HAP-1 (cell line): ENCODE measurements around the gene LRIG3.
A peak's percentile ranks its signal among the peaks of the same experiment; 100 is the strongest.

ENCODE experiments used
- DNase-seq, 2 experiments: peaks; one replicate each; pipeline ENCODE4 v3.0.0-alpha.2; 2016 to 2020; ENCODE audit warnings: low spot score in 2 of 2
- H3K27me3 ChIP-seq: fragments of 250-450 bp; sonication (Bioruptor Pico); 2 replicates; pipeline ENCODE4 v1.5.1; 2020; ENCODE audit warnings: low read depth, mild to moderate bottlenecking, moderate library complexity
- H3K36me3 ChIP-seq: fragments of 250-450 bp; sonication (Bioruptor Pico); replicated peaks from 2 replicates; pipeline ENCODE4 v1.5.1; 2020; ENCODE audit warnings: mild to moderate bottlenecking
- H3K4me1 ChIP-seq: fragments of 250-450 bp; sonication (Bioruptor Pico); 2 replicates; pipeline ENCODE4 v1.5.1; 2020; ENCODE audit warnings: mild to moderate bottlenecking
- H3K4me3 ChIP-seq: fragments of 250-450 bp; sonication (Bioruptor Pico); 2 replicates; pipeline ENCODE4 v1.5.1; 2020; ENCODE audit warnings: mild to moderate bottlenecking, moderate library complexity
- H3K9me3 ChIP-seq: fragments of 250-450 bp; sonication (Bioruptor Pico); 2 replicates; pipeline ENCODE4 v1.5.1; 2020; ENCODE audit warnings: mild to moderate bottlenecking, moderate library complexity
- in situ Hi-C: fragments of 300-500 bp; cut with MboI; formaldehyde crosslinking; loops from 3 replicates; pipeline ENCODE4 v1.14.3; 2020; ENCODE audit warnings: low sequenced_read_pairs, inconsistent platforms, mixed read lengths

The LRIG3 gene

DNA sequence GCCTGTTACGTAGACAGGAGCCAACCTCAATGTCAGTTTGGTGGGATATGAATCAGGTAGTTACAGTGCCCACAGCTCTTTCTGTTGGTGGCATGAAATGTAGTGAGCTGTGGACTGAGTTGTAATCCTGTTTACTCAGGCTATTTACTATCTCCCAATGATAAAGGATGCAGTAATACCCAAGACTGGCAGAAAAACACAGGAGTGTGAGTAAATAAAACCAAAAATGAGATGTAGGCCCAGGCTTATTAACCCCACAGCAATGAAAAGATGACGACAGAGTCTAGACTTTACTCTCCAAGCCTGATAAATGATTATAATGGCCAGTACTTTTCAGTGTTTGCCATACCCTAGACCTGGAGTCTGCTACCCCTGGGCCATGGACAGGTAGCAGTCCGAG, 22.8 kb upstream of the LRIG3 start:
- in situ Hi-C loops = no loop called here

DNA sequence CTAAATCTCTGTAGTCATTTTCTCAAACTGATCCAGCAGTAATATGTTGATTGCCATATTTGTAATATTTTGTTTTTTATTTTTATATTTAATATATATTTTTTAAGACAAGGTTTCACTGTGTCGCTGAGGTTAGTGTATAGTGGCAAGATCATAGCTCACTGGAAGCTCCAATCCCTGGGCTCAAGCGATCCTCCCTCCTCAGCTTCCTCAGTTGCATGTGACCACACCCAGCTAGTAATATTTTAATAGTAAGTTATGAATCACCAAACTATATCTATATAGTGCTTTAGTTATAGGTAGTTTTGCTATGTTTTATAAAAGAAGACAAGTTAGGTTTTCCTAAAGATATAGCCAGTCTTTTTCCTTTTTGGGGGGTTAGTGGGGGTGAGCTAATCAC, 22.0 kb upstream of the LRIG3 start:
- Histone ChIP-seq H3K27me3 (0 out of 2 replicates have a peak, but pooled peaks cover 2% of the 10 kb centered on the region), H3K9me3 (no peaks in the 10 kb centered on the region), H3K4me1 (peaks cover 6% of the 10 kb centered on the region), H3K36me3 (no peaks in the 10 kb centered on the region), H3K4me3 (no peak overlapping the region)
- DNase-seq = no peak
- in situ Hi-C loops = no loop called here

More for the DNA sequence above, 22.8 kb upstream of the LRIG3 start:
- Histone ChIP-seq H3K4me3 (no peak overlapping the region), H3K36me3 (no peaks in the 10 kb centered on the region), H3K27me3 (0 out of 2 replicates have a peak, but pooled peaks cover 2% of the 10 kb centered on the region), H3K9me3 (no peaks in the 10 kb centered on the region), H3K4me1 (peaks cover 6% of the 10 kb centered on the region)
- DNase-seq = no peak

DNA sequence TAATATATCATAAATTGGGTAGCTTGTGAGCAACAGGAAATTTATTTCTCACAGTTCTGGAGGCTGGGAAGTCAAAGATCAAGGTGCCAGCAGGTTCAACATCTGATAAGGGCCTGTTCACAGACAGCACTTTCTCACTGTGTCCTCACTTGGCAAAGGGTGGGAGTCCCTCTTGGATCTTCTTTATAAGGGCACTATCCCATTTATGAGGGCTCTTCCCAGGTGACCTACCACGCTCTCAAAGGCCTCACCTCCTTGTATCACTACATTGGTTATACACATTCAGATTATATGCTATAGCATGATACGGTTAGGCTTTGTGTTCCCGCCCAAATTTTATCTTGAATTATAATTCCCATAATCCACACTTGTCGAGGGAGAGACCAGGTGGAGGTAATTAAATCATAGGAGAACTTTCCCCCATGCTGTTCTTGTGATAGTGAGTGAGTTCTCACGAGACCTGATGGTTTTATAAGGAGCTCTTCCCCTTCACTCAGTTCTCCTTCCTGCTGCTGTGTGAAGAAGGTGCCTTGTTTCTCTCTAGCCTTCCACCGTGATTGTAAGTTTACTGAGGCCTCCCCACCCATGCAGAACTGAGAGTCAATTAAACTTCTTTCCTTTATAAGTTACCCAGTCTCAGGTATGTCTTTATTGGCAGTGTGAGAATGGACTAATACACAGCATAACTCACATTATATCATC, 19.2 kb upstream of the LRIG3 start:
- H3K9me3 ChIP-seq = no peaks in the 10 kb centered on the region
- DNase-seq = no peak
- peaks cover 6% of the 10 kb centered on the region for H3K4me1 ChIP-seq
- no peaks in the 10 kb centered on the region for H3K36me3 ChIP-seq
- H3K4me3 ChIP-seq = no peak overlapping the region
- in situ Hi-C loops = no loop called here
- 0 out of 2 replicates have a peak, but pooled peaks cover 2% of the 10 kb centered on the region for H3K27me3 ChIP-seq

DNA sequence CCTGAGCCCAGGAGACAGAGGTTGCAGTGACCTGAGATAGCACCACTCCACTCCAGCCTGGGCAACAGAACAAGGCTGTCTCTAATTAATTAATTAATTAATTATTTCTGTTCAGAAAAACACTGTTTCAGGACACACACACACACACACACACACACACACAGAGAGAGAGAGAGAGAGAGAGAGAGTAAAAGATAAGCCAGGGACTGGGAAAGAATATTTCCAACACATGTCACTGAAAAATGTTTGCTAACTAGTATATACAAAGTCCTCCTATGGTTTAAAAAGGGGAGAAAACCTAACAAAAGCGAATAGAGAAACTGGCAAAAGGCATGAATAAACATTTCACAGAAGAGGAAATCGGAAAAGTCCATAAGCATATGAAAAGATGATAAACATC, 18.1 kb upstream of the LRIG3 start:
- H3K4me1 ChIP-seq = peaks cover 6% of the 10 kb centered on the region
- no peaks in the 10 kb centered on the region for H3K9me3 ChIP-seq
- in situ Hi-C loops = no loop called here

DNA sequence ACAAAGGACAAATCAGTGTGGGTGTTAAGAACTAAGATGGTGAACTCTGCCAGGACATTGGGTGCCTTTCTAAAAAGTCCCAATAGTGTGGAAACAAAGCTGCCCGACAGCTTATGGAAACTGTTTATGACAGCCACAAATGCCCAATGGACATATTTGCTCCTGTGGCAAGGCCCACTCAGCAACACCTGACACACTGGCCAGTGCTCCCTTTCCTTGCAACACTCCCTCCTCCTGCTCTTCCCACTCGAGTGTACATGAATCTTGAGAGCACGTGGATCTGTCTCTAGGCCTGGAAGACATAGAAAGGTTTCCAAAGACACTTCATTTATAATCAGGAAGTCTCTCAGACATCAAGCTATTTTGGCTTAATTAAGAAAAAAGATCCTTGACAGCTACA, 14.2 kb upstream of the LRIG3 start:
- Histone ChIP-seq H3K9me3 (no peaks in the 10 kb centered on the region), H3K4me3 (no peak overlapping the region), H3K36me3 (no peaks in the 10 kb centered on the region), H3K27me3 (no peaks in the 10 kb centered on the region), H3K4me1 (peaks cover 6% of the 10 kb centered on the region)
- in situ Hi-C loops = no loop called here
- DNase-seq = no peak

More for the DNA sequence above, 18.1 kb upstream of the LRIG3 start:
- DNase-seq = no peak
- H3K27me3 ChIP-seq = 0 out of 2 replicates have a peak, but pooled peaks cover 2% of the 10 kb centered on the region
- no peak overlapping the region for H3K4me3 ChIP-seq
- H3K36me3 ChIP-seq = no peaks in the 10 kb centered on the region

DNA sequence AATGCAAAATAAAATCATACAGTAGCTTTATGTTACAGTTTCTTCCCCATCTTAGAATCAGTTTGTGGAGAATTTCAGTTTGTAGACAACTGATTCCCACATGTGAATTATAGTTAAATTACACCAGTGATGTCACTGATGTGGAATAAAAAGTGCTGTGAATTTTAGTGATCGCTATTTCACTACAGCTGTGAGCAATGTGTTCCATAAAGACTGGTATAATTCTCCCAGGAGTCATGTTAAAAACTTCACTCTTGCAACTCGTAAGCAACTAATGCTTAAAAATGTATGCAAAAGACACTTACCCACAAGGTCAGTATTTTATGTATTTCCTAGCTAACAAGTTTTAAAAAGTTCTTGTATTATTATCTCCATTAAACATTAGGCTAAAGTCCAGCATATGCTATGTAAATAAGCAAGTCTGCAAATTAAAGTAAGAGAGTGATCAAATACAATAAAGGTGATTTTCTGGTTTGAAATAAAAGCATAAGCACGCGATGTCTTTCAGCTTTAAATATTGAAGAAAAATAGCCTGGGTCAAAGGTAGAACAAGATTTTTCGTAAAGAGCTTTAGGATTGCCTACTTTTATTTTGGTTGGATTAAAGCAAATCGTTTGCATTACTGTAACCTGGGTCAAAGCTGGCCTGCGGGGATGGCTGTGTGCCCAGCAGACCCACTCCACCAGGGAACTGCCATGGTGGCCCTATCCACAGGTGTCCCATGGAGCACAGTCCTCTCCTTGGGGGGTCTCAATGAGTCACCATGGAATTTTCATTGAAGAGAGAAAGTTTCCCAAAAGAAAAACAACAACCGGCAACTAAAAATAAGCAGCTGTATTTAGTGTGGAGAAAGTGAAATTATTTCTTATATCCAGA, 12.7 kb upstream of the LRIG3 start:
- peak in 1 of 2 experiments; percentile 33 for DNase-seq
- H3K36me3 ChIP-seq = no peaks in the 10 kb centered on the region
- no peaks in the 10 kb centered on the region for H3K4me1 ChIP-seq
- H3K9me3 ChIP-seq = no peaks in the 10 kb centered on the region
- no peaks in the 10 kb centered on the region for H3K27me3 ChIP-seq
- in situ Hi-C loops = no loop called here
- no peak overlapping the region for H3K4me3 ChIP-seq

DNA sequence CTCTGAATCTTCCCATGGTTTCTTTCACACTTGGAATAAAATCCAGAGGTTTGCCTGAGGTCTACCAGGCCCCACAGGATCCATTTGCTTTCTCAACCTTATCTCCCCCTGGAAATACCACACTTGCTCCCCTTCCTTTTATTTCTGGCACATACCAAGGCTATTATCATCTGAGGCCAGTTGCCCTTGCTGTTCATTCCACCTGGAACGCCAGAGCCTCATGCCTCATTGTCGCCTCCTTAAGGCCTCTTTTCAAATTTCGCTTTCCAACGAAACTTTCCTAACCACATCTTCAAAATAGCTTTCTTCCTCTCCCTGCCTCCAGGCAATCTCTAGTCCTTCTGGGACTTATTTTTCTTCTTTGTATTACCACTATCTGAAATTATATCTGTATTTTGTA, 11.2 kb upstream of the LRIG3 start:
- in situ Hi-C loops = no loop called here
- Histone ChIP-seq H3K4me1 (no peaks in the 10 kb centered on the region), H3K9me3 (no peaks in the 10 kb centered on the region), H3K36me3 (no peaks in the 10 kb centered on the region), H3K27me3 (no peaks in the 10 kb centered on the region), H3K4me3 (no peak overlapping the region)
- DNase-seq = no peak

DNA sequence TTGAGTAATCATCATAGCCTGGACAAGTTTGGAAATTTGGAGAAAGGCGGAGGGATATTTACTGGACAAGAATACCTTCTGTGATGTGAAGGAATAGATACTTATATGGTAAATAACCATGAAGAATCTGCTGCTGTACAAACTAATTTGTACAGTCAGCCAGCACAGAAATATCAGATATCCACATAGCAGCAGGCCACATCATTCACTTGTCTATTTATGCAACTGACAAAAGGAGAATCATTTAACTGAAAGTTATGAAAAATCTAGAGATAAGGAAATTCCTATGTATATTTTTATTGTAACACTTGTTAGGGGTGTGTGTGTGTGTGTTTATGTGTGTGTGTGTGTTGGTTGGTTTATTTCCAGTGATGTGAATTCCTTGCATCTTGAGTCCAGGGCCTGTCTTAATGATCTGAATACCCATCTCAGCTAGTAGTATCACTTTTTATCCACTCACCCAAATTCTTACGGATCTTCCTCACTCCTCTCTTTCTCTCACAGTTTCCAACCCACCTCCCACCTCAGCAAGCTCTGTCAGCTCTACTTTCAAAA, 10.5 kb upstream of the LRIG3 start:
- in situ Hi-C loops = no loop called here
- no peaks in the 10 kb centered on the region for H3K27me3 ChIP-seq
- no peak for DNase-seq

DNA sequence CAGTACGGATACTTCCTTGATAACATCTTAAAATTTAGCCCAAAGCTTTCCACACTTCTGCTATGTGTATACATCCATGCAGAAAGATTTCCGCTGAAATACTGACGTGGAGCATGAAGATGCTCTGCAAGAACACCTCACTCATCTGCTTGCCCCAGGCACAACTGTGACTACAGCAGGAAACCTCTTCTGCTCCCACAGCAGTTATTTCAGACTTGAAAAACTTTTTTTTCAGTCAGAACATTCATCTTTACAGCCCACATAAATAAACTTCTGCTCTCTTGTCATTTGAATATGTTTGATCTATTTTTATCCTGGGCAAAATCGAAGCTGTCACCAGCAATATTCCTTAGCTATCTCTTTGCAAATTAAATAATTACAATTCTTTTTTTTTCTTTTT, 6.8 kb upstream of the LRIG3 start:
- Histone ChIP-seq H3K27me3 (no peaks in the 10 kb centered on the region), H3K9me3 (no peaks in the 10 kb centered on the region), H3K36me3 (no peaks in the 10 kb centered on the region), H3K4me3 (no peak overlapping the region), H3K4me1 (no peaks in the 10 kb centered on the region)
- in situ Hi-C loops = no loop called here
- no peak for DNase-seq

More for the DNA sequence above, 10.5 kb upstream of the LRIG3 start:
- H3K36me3 ChIP-seq = no peaks in the 10 kb centered on the region
- no peaks in the 10 kb centered on the region for H3K9me3 ChIP-seq
- no peaks in the 10 kb centered on the region for H3K4me1 ChIP-seq
- no peak overlapping the region for H3K4me3 ChIP-seq

DNA sequence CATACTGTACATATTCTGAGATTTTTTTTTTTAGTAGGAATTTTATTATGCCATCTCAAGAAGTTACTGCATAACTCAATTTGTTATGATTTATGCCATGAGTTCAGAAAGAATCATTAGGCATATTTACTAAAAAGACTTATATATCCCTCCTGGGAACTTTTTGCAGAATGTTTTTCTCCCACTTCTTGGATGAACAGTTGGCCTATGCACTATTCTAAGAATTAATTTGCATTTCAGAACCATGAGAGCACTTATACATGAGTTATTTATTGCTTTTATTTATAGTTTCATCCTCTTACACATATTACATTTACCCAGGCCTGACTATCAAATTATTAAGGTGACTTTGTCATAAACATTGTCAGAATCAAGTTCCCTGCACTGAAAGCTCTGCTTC, 6.3 kb upstream of the LRIG3 start:
- in situ Hi-C loops = no loop called here
- no peak for DNase-seq
- Histone ChIP-seq H3K4me3 (no peak overlapping the region), H3K9me3 (no peaks in the 10 kb centered on the region), H3K4me1 (no peaks in the 10 kb centered on the region), H3K36me3 (no peaks in the 10 kb centered on the region), H3K27me3 (no peaks in the 10 kb centered on the region)

DNA sequence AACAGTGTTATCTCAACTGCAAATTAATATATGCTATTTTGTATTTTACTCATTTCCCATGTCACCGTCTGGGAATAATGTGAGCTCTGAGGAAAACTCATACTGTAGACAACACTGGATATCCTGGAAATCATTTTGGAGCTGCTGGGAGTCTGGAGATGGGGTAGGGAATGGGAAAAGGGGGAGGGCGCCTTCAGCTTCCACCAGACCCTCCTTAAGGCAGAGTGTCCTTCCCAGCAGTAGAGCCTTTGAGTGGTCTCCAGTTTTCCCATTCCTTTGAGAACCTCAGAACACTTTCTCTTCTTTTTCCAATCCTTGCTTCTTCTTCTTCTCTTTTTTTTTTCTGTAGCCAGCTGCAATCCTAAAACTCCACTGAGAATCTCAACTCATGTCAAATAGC, 5.4 kb upstream of the LRIG3 start:
- H3K27me3 ChIP-seq = no peaks in the 10 kb centered on the region
- no peaks in the 10 kb centered on the region for H3K9me3 ChIP-seq
- in situ Hi-C loops = no loop called here
- no peak overlapping the region for H3K4me3 ChIP-seq
- DNase-seq = no peak
- H3K36me3 ChIP-seq = no peaks in the 10 kb centered on the region
- H3K4me1 ChIP-seq = peaks cover 1% of the 10 kb centered on the region

DNA sequence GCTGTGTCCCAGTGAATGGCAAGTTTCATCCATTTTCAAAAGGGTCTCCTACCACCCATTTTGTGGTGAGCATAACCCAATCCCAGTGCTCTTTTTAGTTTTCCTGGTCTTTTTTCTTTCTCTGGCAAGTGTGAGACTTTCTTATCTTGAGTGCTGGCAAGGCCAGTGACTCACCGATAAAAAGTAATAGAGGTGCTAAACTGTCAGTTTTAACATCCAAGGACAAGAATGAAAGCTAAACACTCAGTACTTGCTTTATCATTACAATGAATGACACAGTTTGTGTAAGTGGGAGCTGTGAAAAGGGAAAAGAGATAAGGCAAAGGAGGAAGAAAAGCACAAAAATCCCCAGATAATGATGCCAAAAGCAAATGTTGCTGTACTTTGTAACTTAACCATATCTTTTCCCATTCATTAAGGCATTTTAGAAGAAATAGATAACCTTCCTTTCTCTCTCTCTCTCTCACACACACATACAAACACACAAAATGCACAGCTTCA, 4.9 kb upstream of the LRIG3 start:
- peaks cover 4% of the 10 kb centered on the region for H3K4me1 ChIP-seq
- H3K27me3 ChIP-seq = no peaks in the 10 kb centered on the region
- in situ Hi-C loops = no loop called here
- no peaks in the 10 kb centered on the region for H3K9me3 ChIP-seq
- H3K4me3 ChIP-seq = no peak overlapping the region
- no peaks in the 10 kb centered on the region for H3K36me3 ChIP-seq
- DNase-seq = peak in 1 of 2 experiments; percentile 28

DNA sequence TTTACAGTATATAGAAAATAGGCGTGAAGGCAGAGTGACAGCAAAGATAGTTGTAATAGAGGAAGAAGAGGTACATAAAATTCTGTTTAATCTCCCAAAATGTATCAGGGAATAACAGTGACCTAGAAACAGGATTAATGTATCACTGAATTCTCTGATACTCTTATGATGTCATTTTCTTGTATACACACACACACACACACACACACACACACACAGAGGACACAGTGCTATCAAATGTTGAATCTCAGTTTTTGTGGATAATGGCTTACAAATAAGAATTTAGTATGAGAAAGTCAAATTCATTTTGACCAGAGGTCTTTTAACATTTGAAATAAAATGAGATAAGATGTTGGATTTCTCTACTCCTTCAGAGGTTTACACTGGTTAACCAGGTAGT, 4.3 kb upstream of the LRIG3 start:
- no peaks in the 10 kb centered on the region for H3K27me3 ChIP-seq
- in situ Hi-C loops = no loop called here
- no peaks in the 10 kb centered on the region for H3K9me3 ChIP-seq
- DNase-seq = no peak
- H3K4me1 ChIP-seq = peaks cover 4% of the 10 kb centered on the region
- H3K4me3 ChIP-seq = no peak overlapping the region
- no peaks in the 10 kb centered on the region for H3K36me3 ChIP-seq

DNA sequence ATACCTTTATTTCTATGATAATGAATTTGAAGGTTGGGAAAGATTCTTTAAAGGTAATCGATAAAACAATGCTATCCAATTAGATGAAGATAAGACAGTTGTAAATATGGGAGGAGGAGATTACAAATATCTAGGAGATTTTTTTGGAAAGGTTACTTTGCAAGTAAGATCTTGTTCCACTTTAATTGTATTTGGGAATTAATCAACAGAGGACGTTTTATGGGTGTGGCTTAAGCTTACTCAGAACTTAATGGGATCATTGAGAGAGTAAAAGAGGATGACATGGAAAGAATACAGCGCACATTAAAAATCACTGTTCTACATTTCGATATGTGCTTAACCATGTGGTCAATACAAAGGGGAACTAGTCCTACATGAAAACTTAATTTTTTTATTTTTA, 3.5 kb upstream of the LRIG3 start:
- Histone ChIP-seq H3K9me3 (no peaks in the 10 kb centered on the region), H3K4me1 (peaks cover 4% of the 10 kb centered on the region)
- in situ Hi-C loops = no loop called here

More for the DNA sequence above, 3.5 kb upstream of the LRIG3 start:
- H3K4me3 ChIP-seq = no peak overlapping the region
- no peaks in the 10 kb centered on the region for H3K36me3 ChIP-seq
- no peaks in the 10 kb centered on the region for H3K27me3 ChIP-seq
- DNase-seq = no peak
